ENCODE data around the gene SEC31A.
A peak's percentile ranks its signal among the peaks of the same experiment; 100 is the strongest.

The SEC31A gene

GRCh38 chr4:82811838-82812341, 79.1 kb downstream of the SEC31A start (continued):
- TF ChIP-seq, protein P1, sequence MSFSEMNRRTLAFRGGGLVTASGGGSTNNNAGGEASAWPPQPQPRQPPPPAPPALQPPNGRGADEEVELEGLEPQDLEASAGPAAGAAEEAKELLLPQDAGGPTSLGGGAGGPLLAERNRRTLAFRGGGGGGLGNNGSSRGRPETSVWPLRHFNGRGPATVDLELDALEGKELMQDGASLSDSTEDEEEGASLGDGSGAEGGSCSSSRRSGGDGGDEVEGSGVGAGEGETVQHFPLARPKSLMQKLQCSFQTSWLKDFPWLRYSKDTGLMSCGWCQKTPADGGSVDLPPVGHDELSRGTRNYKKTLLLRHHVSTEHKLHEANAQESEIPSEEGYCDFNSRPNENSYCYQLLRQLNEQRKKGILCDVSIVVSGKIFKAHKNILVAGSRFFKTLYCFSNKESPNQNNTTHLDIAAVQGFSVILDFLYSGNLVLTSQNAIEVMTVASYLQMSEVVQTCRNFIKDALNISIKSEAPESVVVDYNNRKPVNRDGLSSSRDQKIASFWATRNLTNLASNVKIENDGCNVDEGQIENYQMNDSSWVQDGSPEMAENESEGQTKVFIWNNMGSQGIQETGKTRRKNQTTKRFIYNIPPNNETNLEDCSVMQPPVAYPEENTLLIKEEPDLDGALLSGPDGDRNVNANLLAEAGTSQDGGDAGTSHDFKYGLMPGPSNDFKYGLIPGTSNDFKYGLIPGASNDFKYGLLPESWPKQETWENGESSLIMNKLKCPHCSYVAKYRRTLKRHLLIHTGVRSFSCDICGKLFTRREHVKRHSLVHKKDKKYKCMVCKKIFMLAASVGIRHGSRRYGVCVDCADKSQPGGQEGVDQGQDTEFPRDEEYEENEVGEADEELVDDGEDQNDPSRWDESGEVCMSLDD (tag by site-specific recombination; IDR thresholded peaks at IDR 0.05), result no peak
- TF ChIP-seq HIC1 (tag by site-specific recombination; IDR thresholded peaks at IDR 0.05) (no peak), ZNF324 (tag by site-specific recombination; IDR thresholded peaks at IDR 0.05) (no peak), ZNF175 (tag by site-specific recombination; IDR thresholded peaks at IDR 0.05) (no peak), ZNF2 (tag by site-specific recombination; IDR thresholded peaks at IDR 0.05) (peak; percentile 29; the same call in 1 of the 2 replicates), TRIM28 (IDR thresholded peaks at IDR 0.05; ENCODE audit: borderline replicate concordance, low read length) (peak; percentile 31; the same call in 1 of the 2 replicates), ZNF426 (tag by site-specific recombination; IDR thresholded peaks at IDR 0.05) (no peak), ZNF660 (tag by site-specific recombination; IDR thresholded peaks at IDR 0.05) (no peak), IKZF3 (tag by site-specific recombination; IDR thresholded peaks at IDR 0.05) (0 out of 2 replicates have a peak, but pooled peaks have one; percentile 40), ZNF561 (tag by site-specific recombination; IDR thresholded peaks at IDR 0.05; ENCODE audit: borderline replicate concordance) (0 out of 2 replicates have a peak, but pooled peaks have one; percentile 58), ZBTB48 (tag by site-specific recombination; IDR thresholded peaks at IDR 0.05) (no peak), ZNF121 (tag by site-specific recombination; IDR thresholded peaks at IDR 0.05) (peak; percentile 43; the same call in 1 of the 2 replicates), ZNF677 (tag by site-specific recombination; IDR thresholded peaks at IDR 0.05) (no peak), ZNF621 (tag by site-specific recombination; IDR thresholded peaks at IDR 0.05) (no peak), ZBTB6 (tag by site-specific recombination; IDR thresholded peaks at IDR 0.05) (no peak), ZNF311 (tag by site-specific recombination; IDR thresholded peaks at IDR 0.05; ENCODE audit: borderline replicate concordance) (no peak), ZNF600 (tag by site-specific recombination; IDR thresholded peaks at IDR 0.05) (peak; percentile 46; the same call in 1 of the 2 replicates), PATZ1 (tag by site-specific recombination; IDR thresholded peaks at IDR 0.05) (no peak), ZNF398 (tag by site-specific recombination; IDR thresholded peaks at IDR 0.05) (no peak; the same call in 1 of the 2 replicates), ZNF184 (tag by site-specific recombination; IDR thresholded peaks at IDR 0.05) (no peak), ZBTB21 (tag by site-specific recombination; IDR thresholded peaks at IDR 0.05) (peak; percentile 21; the same call in 1 of the 2 replicates), ZNF292 (tag by site-specific recombination; IDR thresholded peaks at IDR 0.05; ENCODE audit: borderline replicate concordance, low read depth) (no peak), ZNF354C (tag by site-specific recombination; IDR thresholded peaks at IDR 0.05; ENCODE audit: borderline replicate concordance, low read depth) (no peak), ZNF37A (tag by site-specific recombination; IDR thresholded peaks at IDR 0.05) (no peak)
- TF ChIP-seq, protein P2, sequence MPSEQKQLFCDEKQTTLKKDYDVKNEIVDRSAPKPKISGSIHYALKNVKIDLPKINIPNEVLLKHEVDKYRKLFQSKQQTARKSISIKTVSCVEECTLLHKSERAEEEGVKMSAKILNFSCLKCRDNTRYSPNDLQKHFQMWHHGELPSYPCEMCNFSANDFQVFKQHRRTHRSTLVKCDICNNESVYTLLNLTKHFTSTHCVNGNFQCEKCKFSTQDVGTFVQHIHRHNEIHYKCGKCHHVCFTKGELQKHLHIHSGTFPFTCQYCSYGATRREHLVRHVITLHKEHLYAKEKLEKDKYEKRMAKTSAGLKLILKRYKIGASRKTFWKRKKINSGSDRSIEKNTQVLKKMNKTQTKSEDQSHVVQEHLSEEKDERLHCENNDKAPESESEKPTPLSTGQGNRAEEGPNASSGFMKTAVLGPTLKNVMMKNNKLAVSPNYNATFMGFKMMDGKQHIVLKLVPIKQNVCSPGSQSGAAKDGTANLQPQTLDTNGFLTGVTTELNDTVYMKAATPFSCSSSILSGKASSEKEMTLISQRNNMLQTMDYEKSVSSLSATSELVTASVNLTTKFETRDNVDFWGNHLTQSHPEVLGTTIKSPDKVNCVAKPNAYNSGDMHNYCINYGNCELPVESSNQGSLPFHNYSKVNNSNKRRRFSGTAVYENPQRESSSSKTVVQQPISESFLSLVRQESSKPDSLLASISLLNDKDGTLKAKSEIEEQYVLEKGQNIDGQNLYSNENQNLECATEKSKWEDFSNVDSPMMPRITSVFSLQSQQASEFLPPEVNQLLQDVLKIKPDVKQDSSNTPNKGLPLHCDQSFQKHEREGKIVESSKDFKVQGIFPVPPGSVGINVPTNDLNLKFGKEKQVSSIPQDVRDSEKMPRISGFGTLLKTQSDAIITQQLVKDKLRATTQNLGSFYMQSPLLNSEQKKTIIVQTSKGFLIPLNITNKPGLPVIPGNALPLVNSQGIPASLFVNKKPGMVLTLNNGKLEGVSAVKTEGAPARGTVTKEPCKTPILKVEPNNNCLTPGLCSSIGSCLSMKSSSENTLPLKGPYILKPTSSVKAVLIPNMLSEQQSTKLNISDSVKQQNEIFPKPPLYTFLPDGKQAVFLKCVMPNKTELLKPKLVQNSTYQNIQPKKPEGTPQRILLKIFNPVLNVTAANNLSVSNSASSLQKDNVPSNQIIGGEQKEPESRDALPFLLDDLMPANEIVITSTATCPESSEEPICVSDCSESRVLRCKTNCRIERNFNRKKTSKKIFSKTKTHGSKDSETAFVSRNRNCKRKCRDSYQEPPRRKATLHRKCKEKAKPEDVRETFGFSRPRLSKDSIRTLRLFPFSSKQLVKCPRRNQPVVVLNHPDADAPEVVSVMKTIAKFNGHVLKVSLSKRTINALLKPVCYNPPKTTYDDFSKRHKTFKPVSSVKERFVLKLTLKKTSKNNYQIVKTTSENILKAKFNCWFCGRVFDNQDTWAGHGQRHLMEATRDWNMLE (tag by site-specific recombination; conservative IDR thresholded peaks at IDR 0.05; ENCODE audit: low read depth), result 0 out of 2 replicates have a peak, but pooled peaks have one; percentile 23
